GM12878 (cell line): Measurements from ENCODE around the gene PLEKHA1. TPM values are rescaled to one million over a fixed set of nuclear protein-coding genes. Genes with fewer than 3 reads are reported as not detected.

Source experiments
- ATAC-seq: fragments of 200-7000 bp; cut with Tn5 transposase; 3 replicates; pipeline ENCODE4 v1.9.1; 2020; ENCODE audit warnings: mild to moderate bottlenecking, moderate library complexity
- BruUV-seq: library from RNA; stranded (reverse); fragments of 400-500 nt; replicated peaks from 2 replicates; lab custom pipeline; 2021; lab: Mats Ljungman, UMichigan
- CTCF ChIA-PET: fragments of 300-600 bp; sonication (Branson Sonifier 250); formaldehyde crosslinking; extraction: SDS; loops from one replicate; lab custom pipeline; 2021; ENCODE audit warnings: inconsistent platforms; lab: Yijun Ruan, JAX
- POLR2A ChIA-PET: fragments of 350-600 bp; formaldehyde crosslinking; extraction: SDS; loops from one replicate; lab custom pipeline; 2021; ENCODE audit warnings: inconsistent platforms; lab: Charles Lee
- RAD21 ChIA-PET: fragments of 300-600 bp; sonication (Branson Sonifier 250); formaldehyde crosslinking; loops from one replicate; lab custom pipeline; 2023; ENCODE audit warnings: antibody characterized with exemption; ENCODE audit not compliant: unreplicated experiment; lab: Charles Lee
- SMC1A ChIA-PET: fragments of 300-600 bp; sonication (Branson Sonifier 250); formaldehyde crosslinking; loops from one replicate; lab custom pipeline; 2023; ENCODE audit not compliant: unreplicated experiment, uncharacterized antibody; lab: Charles Lee
- DNase-seq: peaks from one replicate; pipeline ENCODE4 v3.0.0-alpha.2; 2011; ENCODE audit warnings: low read depth, low spot score
- FAIRE-seq: peaks from 3 replicates; lab custom pipeline; 2011; peaks lifted over from hg19 to GRCh38; lab: Jason Lieb, UNC
- H2AFZ ChIP-seq: 2 replicates; pipeline ENCODE4 v1.6.0; 2011; ENCODE audit warnings: low read depth, low read length, control low read depth; ENCODE audit not compliant: control insufficient read depth
- H3K27ac ChIP-seq: 2 replicates; pipeline ENCODE4 v1.5.1; 2011; ENCODE audit warnings: control low read depth; ENCODE audit not compliant: control insufficient read depth, insufficient read depth
- H3K27me3 ChIP-seq, 2 experiments: replicated peaks in 1 of 2; 2 replicates each; pipeline versions ENCODE4 v1.6.0 to v1.6.1; 2011; ENCODE audit warnings: low read length in 1 of 2; ENCODE audit not compliant: control insufficient read depth in 2 of 2, insufficient read depth in 2 of 2
- H3K36me3 ChIP-seq, 2 experiments: 2 replicates each; pipeline ENCODE4 v1.5.1; 2011; ENCODE audit warnings: low read length in 1 of 2; ENCODE audit not compliant: control insufficient read depth in 2 of 2, insufficient read depth in 2 of 2
- H3K4me1 ChIP-seq: 2 replicates; pipeline ENCODE4 v1.6.1; 2011; ENCODE audit warnings: mild to moderate bottlenecking, low read length, moderate library complexity, mixed read lengths; ENCODE audit not compliant: control insufficient read depth, insufficient read depth
- H3K4me2 ChIP-seq: 2 replicates; pipeline ENCODE4 v1.6.0; 2011; ENCODE audit warnings: control low read depth; ENCODE audit not compliant: control insufficient read depth, insufficient read depth
- H3K4me3 ChIP-seq: fragments of 200-600 bp; sonication (generic); 2 replicates; pipeline ENCODE4 v1.5.1; 2016
- H3K79me2 ChIP-seq: 2 replicates; pipeline ENCODE4 v1.6.0; 2011; ENCODE audit warnings: low read length; ENCODE audit not compliant: control insufficient read depth, insufficient read depth
- H3K9ac ChIP-seq: 2 replicates; pipeline ENCODE4 v1.8.0; 2011; ENCODE audit warnings: low read length, control low read depth, mixed read lengths; ENCODE audit not compliant: control insufficient read depth, insufficient read depth
- H3K9me3 ChIP-seq: replicated peaks from 3 replicates; pipeline ENCODE4 v1.5.1; 2011; ENCODE audit warnings: mild to moderate bottlenecking, low read length; ENCODE audit not compliant: control insufficient read depth, insufficient read depth
- H4K20me1 ChIP-seq: 2 replicates; pipeline ENCODE4 v1.6.0; 2011; ENCODE audit not compliant: control insufficient read depth, insufficient read depth
- NRF1 ChIP-seq: conservative IDR thresholded peaks from 2 replicates; pipeline ENCODE4 v1.6.1; 2011; ENCODE audit warnings: mild to moderate bottlenecking, low read depth, low read length, improper control_type of control experiment
- RCOR1 ChIP-seq: conservative IDR thresholded peaks from 2 replicates; pipeline ENCODE4 v1.6.1; 2012; ENCODE audit warnings: low read depth, low read length, improper control_type of control experiment
- WGBS: methylation state at CpG from one replicate; pipeline ENCODE4 v1.1.6; 2016; ENCODE audit warnings: low lambda C conversion rate; ENCODE audit not compliant: insufficient replicate concordance, insufficient coverage; ENCODE audit errors: missing lambda C conversion rate; 5-methylcytosine and 5-hydroxymethylcytosine counted together
- in situ Hi-C: fragments of 300-500 bp; cut with MboI; formaldehyde crosslinking; loops from 9 replicates; pipeline ENCODE4 v1.14.3; 2018; ENCODE audit warnings: mixed read lengths
- intact Hi-C: fragments of 100-400 bp; cut with micrococcal nuclease; formaldehyde crosslinking; loops from one replicate; pipeline ENCODE4 v1.14.2; 2022; ENCODE audit not compliant: unreplicated experiment
- polyA plus RNA-seq, 11 experiments: library from polyadenylated mRNA; depleted of rRNA in 4 of 11; unstranded in 6 of 11; stranded (reverse) in 5 of 11; fragments of >200 nt; fragmentation: Nextera tagmentation in 4 of 11; fragmentation: Illumina TruSeq in 1 of 11; extraction: Ambion mirVana in 4 of 11; extraction: Trizol in 1 of 11; gene quantifications; 1 replicate in 1 of 11; 2 replicates in 10 of 11; pipeline versions ENCODE4 v1.2.1 to v1.2.3, GENCODE V29; 2011 to 2016; ENCODE audit warnings: inconsistent platforms in 2 of 11, missing spikeins in 2 of 11, low read depth in 1 of 11
- total RNA-seq, 4 experiments: library from RNA; depleted of rRNA in 3 of 4; stranded (reverse); fragments of >200 nt in 3 of 4; fragmentation: Illumina TruSeq in 1 of 4; extraction: Trizol in 1 of 4; gene quantifications; 2 replicates each; pipeline versions ENCODE4 v1.2.1 to v1.2.3, GENCODE V29; 2013 to 2021
- TF ChIP-seq, protein P1 (sequence below): IDR thresholded peaks from 2 replicates; pipeline ENCODE4 v1.6.1; 2012; ENCODE audit warnings: improper control_type of control experiment, low read depth, low read length; ENCODE audit not compliant: insufficient replicate concordance

The PLEKHA1 gene
- total and polyA plus RNA-seq, 10 of the 15 experiments (the other 5 are each of a cell fraction or from before 2014, with no cell fraction given): 0.15 to 6.0 (median 0.32) TPM

GRCh38 chr10:122477436-122477835, 102.9 kb downstream of the PLEKHA1 start:
- CTCF ChIA-PET: interaction anchor here (0.7 kb wide), 1 partner anchor 18 kb away, joined by 3 read pairs; no protein-coding TSS in a partner anchor
- RAD21 ChIA-PET: no interaction called here
- Histone ChIP-seq H3K27me3 (peaks cover 0 to 2% of the 10 kb centered on the region in 2 experiments; a peak in 2 of 4 replicates), H3K9ac (no peak overlapping the region), H3K36me3 (no peaks in the 10 kb centered on the region), H3K4me3 (no peak overlapping the region), H3K9me3 (no peaks in the 10 kb centered on the region), H3K4me1 (no peaks in the 10 kb centered on the region), H3K79me2 (no peaks in the 10 kb centered on the region), H4K20me1 (no peaks in the 10 kb centered on the region), H3K4me2 (no peak overlapping the region), H2AFZ (no peak overlapping the region), H3K27ac (no peak overlapping the region)
- no peak for FAIRE-seq
- WGBS: 11% methylated on average over 5 of the region's 5 CpGs
- TF ChIP-seq RCOR1 (no peak), NRF1 (no peak)
- TF ChIP-seq, protein P1, sequence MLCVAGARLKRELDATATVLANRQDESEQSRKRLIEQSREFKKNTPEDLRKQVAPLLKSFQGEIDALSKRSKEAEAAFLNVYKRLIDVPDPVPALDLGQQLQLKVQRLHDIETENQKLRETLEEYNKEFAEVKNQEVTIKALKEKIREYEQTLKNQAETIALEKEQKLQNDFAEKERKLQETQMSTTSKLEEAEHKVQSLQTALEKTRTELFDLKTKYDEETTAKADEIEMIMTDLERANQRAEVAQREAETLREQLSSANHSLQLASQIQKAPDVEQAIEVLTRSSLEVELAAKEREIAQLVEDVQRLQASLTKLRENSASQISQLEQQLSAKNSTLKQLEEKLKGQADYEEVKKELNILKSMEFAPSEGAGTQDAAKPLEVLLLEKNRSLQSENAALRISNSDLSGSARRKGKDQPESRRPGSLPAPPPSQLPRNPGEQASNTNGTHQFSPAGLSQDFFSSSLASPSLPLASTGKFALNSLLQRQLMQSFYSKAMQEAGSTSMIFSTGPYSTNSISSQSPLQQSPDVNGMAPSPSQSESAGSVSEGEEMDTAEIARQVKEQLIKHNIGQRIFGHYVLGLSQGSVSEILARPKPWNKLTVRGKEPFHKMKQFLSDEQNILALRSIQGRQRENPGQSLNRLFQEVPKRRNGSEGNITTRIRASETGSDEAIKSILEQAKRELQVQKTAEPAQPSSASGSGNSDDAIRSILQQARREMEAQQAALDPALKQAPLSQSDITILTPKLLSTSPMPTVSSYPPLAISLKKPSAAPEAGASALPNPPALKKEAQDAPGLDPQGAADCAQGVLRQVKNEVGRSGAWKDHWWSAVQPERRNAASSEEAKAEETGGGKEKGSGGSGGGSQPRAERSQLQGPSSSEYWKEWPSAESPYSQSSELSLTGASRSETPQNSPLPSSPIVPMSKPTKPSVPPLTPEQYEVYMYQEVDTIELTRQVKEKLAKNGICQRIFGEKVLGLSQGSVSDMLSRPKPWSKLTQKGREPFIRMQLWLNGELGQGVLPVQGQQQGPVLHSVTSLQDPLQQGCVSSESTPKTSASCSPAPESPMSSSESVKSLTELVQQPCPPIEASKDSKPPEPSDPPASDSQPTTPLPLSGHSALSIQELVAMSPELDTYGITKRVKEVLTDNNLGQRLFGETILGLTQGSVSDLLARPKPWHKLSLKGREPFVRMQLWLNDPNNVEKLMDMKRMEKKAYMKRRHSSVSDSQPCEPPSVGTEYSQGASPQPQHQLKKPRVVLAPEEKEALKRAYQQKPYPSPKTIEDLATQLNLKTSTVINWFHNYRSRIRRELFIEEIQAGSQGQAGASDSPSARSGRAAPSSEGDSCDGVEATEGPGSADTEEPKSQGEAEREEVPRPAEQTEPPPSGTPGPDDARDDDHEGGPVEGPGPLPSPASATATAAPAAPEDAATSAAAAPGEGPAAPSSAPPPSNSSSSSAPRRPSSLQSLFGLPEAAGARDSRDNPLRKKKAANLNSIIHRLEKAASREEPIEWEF: no peak
- DNase-seq: no peak
- POLR2A ChIA-PET: no interaction called here
- BruUV-seq: no TSS peak
- intact Hi-C loops (no loop called here), in situ Hi-C loops (no loop called here)
- SMC1A ChIA-PET: no interaction called here
- no peak for ATAC-seq
